HepG2 (cell line): ENCODE results near the gene VTN. TPM values are rescaled to one million over a fixed set of nuclear protein-coding genes. Genes with fewer than 3 reads are reported as not detected.
A peak's percentile ranks its signal among the peaks of the same experiment; 100 is the strongest.

Source experiments
- ARNT ChIP-seq: fragments of 450-650 bp; IDR thresholded peaks from 2 replicates; pipeline ENCODE4 v1.6.1; 2017
- BCLAF1 ChIP-seq: fragments of 450-650 bp; IDR thresholded peaks from 2 replicates; pipeline ENCODE4 v1.6.1; 2017; ENCODE audit warnings: mild to moderate bottlenecking
- CEBPG ChIP-seq: IDR thresholded peaks from 2 replicates; pipeline ENCODE4 v1.6.1; 2016
- EEA1 ChIP-seq: sonication (generic); formaldehyde crosslinking; IDR thresholded peaks from 2 replicates; pipeline ENCODE4 v1.5.1; 2020; ENCODE audit warnings: mild to moderate bottlenecking, missing genetic modification reagents, borderline replicate concordance
- FLYWCH1 ChIP-seq: sonication (generic); formaldehyde crosslinking; IDR thresholded peaks from 2 replicates; pipeline ENCODE4 v1.8.1; 2023; ENCODE audit warnings: mild to moderate bottlenecking, missing genetic modification reagents
- HDAC2 ChIP-seq: sonication (generic); formaldehyde crosslinking; IDR thresholded peaks from 2 replicates; pipeline ENCODE4 v1.4.0; 2020; ENCODE audit warnings: missing genetic modification reagents
- KAT7 ChIP-seq: IDR thresholded peaks from 2 replicates; pipeline ENCODE4 v1.6.1; 2018; ENCODE audit warnings: borderline replicate concordance, missing compliant biosample characterization
- KDM4B ChIP-seq: sonication (generic); formaldehyde crosslinking; IDR thresholded peaks from 2 replicates; pipeline ENCODE4 v1.4.0; 2020; ENCODE audit warnings: missing genetic modification reagents
- MIER3 ChIP-seq: IDR thresholded peaks from 2 replicates; pipeline ENCODE4 v1.6.1; 2016; ENCODE audit warnings: missing compliant biosample characterization, borderline replicate concordance
- NCOA1 ChIP-seq: sonication (generic); formaldehyde crosslinking; IDR thresholded peaks from 2 replicates; pipeline ENCODE4 v1.9.0; 2021; ENCODE audit warnings: missing genetic modification reagents
- RARG ChIP-seq: sonication (generic); formaldehyde crosslinking; IDR thresholded peaks from 2 replicates; pipeline ENCODE4 v1.4.0; 2020; ENCODE audit warnings: low read depth, mild to moderate bottlenecking, missing genetic modification reagents
- RORA ChIP-seq: sonication (generic); formaldehyde crosslinking; IDR thresholded peaks from 2 replicates; pipeline ENCODE4 v1.5.0; 2020; ENCODE audit warnings: mild to moderate bottlenecking, missing genetic modification reagents, moderate library complexity
- SCMH1 ChIP-seq: sonication (generic); formaldehyde crosslinking; IDR thresholded peaks from 2 replicates; pipeline ENCODE4 v1.9.0; 2021; ENCODE audit warnings: missing genetic modification reagents, mild to moderate bottlenecking, borderline replicate concordance
- SMC3 ChIP-seq: IDR thresholded peaks from 2 replicates; pipeline ENCODE4 v1.6.1; 2011; ENCODE audit warnings: low read length, improper control_type of control experiment
- SOX5 ChIP-seq: IDR thresholded peaks from 2 replicates; pipeline ENCODE4 v1.6.1; 2016; ENCODE audit warnings: borderline replicate concordance
- TBX3 ChIP-seq: fragments of 450-650 bp; IDR thresholded peaks from 2 replicates; pipeline ENCODE4 v1.6.1; 2017; ENCODE audit warnings: antibody characterized with exemption, mild to moderate bottlenecking, inconsistent platforms, borderline replicate concordance
- TCF12 ChIP-seq, 2 experiments: fragments of 450-650 bp in 1 of 2; sonication (generic) in 1 of 2; formaldehyde crosslinking in 1 of 2; IDR thresholded peaks; 2 replicates each; pipeline versions ENCODE4 v1.6.1 to v1.8.0; 2017 to 2022; ENCODE audit warnings: antibody characterized with exemption in 1 of 2, mild to moderate bottlenecking in 1 of 2, missing genetic modification reagents in 1 of 2, moderate library complexity in 1 of 2
- ZMAT5 ChIP-seq: sonication (generic); formaldehyde crosslinking; IDR thresholded peaks from 2 replicates; pipeline ENCODE4 v1.5.0; 2020; ENCODE audit warnings: mild to moderate bottlenecking, low read depth, missing genetic modification reagents, borderline replicate concordance
- ZNF10 ChIP-seq: sonication (generic); formaldehyde crosslinking; IDR thresholded peaks from 2 replicates; pipeline ENCODE4 v1.4.0; 2020; ENCODE audit warnings: mild to moderate bottlenecking, low read depth, missing genetic modification reagents, borderline replicate concordance
- ZNF34 ChIP-seq: sonication (generic); formaldehyde crosslinking; IDR thresholded peaks from 2 replicates; pipeline ENCODE4 v1.4.0; 2020; ENCODE audit warnings: mild to moderate bottlenecking, missing genetic modification reagents, borderline replicate concordance
- ZNF382 ChIP-seq: sonication (generic); formaldehyde crosslinking; IDR thresholded peaks from 2 replicates; pipeline ENCODE4 v1.5.0; 2020; ENCODE audit warnings: missing genetic modification reagents, mild to moderate bottlenecking, borderline replicate concordance
- ZNF615 ChIP-seq: sonication (generic); formaldehyde crosslinking; IDR thresholded peaks from 2 replicates; pipeline ENCODE4 v1.5.0; 2020; ENCODE audit warnings: mild to moderate bottlenecking, missing genetic modification reagents, borderline replicate concordance
- ZNF749 ChIP-seq: sonication (generic); formaldehyde crosslinking; IDR thresholded peaks from 2 replicates; pipeline ENCODE4 v1.8.0; 2022; ENCODE audit warnings: mild to moderate bottlenecking, missing genetic modification reagents, moderate library complexity, borderline replicate concordance
- polyA plus RNA-seq, 8 experiments: library from polyadenylated mRNA; depleted of rRNA in 3 of 8; stranded (reverse) in 7 of 8; unstranded in 1 of 8; fragments of >200 nt; fragmentation: Illumina TruSeq in 4 of 8; extraction: Trizol in 4 of 8; gene quantifications; 2 replicates each; pipeline versions ENCODE4 v1.2.1 to v1.2.3, GENCODE V29; 2011 to 2016; ENCODE audit warnings: low read depth in 4 of 8, missing spikeins in 1 of 8, mixed read lengths in 1 of 8; ENCODE audit not compliant: insufficient read depth in 1 of 8
- total RNA-seq, 5 experiments: library from RNA; depleted of rRNA; stranded (reverse); fragments of >200 nt; fragmentation: Illumina TruSeq; extraction: Trizol; gene quantifications; 2 replicates each; pipeline ENCODE4 v1.2.3, GENCODE V29; 2016; ENCODE audit warnings: low read depth in 1 of 5

Gene VTN
- total and polyA plus RNA-seq, 2 of the 13 experiments (the other 11 are each of a cell fraction or from before 2014, with no cell fraction given), result 108 to 131 TPM

GRCh38 chr17:28318759-28319597 is 51.1 kb downstream of the VTN start, which contains the start of gene TMEM97 (continued):
- no peak for TF ChIP-seq SCMH1 (CRISPR knock-in tag)
- no peak for TF ChIP-seq ARNT
- TF ChIP-seq MIER3 (CRISPR knock-in tag), result peak; percentile 40; the same call in 1 of the 2 replicates
- peak; percentile 81; the same call in 1 of the 2 replicates for TF ChIP-seq NCOA1
- peak; percentile 27; the same call in 1 of the 2 replicates for TF ChIP-seq CEBPG (CRISPR knock-in tag)
- TF ChIP-seq SOX5 (CRISPR knock-in tag), result 0 out of 2 replicates have a peak, but pooled peaks have one; percentile 13
- TF ChIP-seq ZNF382 (CRISPR knock-in tag), result no peak
- no peak for TF ChIP-seq RARG (CRISPR knock-in tag)
- no peak for TF ChIP-seq TCF12 (IDR thresholded peaks at IDR 0.05)
- no peak for TF ChIP-seq TCF12 (CRISPR knock-in tag; IDR thresholded peaks at IDR 0.05)
- TF ChIP-seq HDAC2, result peak; percentile 21; the same call in 1 of the 2 replicates
- 0 out of 2 replicates have a peak, but pooled peaks have one; percentile 29 for TF ChIP-seq EEA1 (CRISPR knock-in tag)
- no peak; the same call in 1 of the 2 replicates for TF ChIP-seq FLYWCH1 (CRISPR knock-in tag)
- TF ChIP-seq TBX3, result no peak
- no peak for TF ChIP-seq ZNF10 (CRISPR knock-in tag)
- TF ChIP-seq ZNF749 (CRISPR knock-in tag), result peak; percentile 96
- TF ChIP-seq ZNF34 (CRISPR knock-in tag), result no peak
- TF ChIP-seq KAT7, result peak; percentile 41; the same call in 1 of the 2 replicates
- TF ChIP-seq ZMAT5 (CRISPR knock-in tag), result 0 out of 2 replicates have a peak, but pooled peaks have one; percentile 6
- TF ChIP-seq ZNF615 (CRISPR knock-in tag), result no peak
- TF ChIP-seq KDM4B (CRISPR knock-in tag), result no peak
- TF ChIP-seq SMC3, result no peak
- no peak for TF ChIP-seq BCLAF1
- no peak for TF ChIP-seq RORA (CRISPR knock-in tag)
